Upper lobe of left lung (tissue), 4 donors: Measurements from ENCODE around the gene RNF180.

Experiments used
- CTCF ChIP-seq, 6 experiments: fragments of 450-650 bp in 4 of 6; fragments of 200-600 bp in 2 of 6; sonication (generic) in 2 of 6; IDR thresholded peaks; one replicate each; pipeline ENCODE4 v1.5.1; 2016 to 2019; ENCODE audit warnings: antibody characterized with exemption in 6 of 6
- POLR2A ChIP-seq, 4 donors: fragments of 450-650 bp; IDR thresholded peaks; one replicate each; pipeline ENCODE4 v1.5.1; 2016 to 2017; ENCODE audit warnings: antibody characterized with exemption in 4 of 4, mild to moderate bottlenecking in 2 of 4
- POLR2AphosphoS5 ChIP-seq, 2 donors: sonication (generic); formaldehyde crosslinking; IDR thresholded peaks; one replicate each; pipeline ENCODE4 v1.5.1; 2017; ENCODE audit warnings: antibody characterized with exemption in 2 of 2

GRCh38 chr5:64330728-64331231, 165.1 kb downstream of the RNF180 start:
- TF ChIP-seq CTCF (IDR thresholded peaks at IDR 0.05) = no peak
- no peak for TF ChIP-seq POLR2A (IDR thresholded peaks at IDR 0.05)
- no peak for TF ChIP-seq POLR2AphosphoS5 (IDR thresholded peaks at IDR 0.05)
